IPS-18a (cell line): ENCODE results near the gene RMND5B.
"Not testable (repeated sequence)": the region's sequence is repeated elsewhere in the genome, so short reads cannot be mapped to it uniquely, and the experiment has no call there.

ENCODE experiments used
- H3K27ac ChIP-seq: one replicate; pipeline ENCODE4 v1.5.1; 2013; ENCODE audit warnings: low read length
- H3K27me3 ChIP-seq: one replicate; pipeline ENCODE4 v1.6.1; 2013; ENCODE audit warnings: mild to moderate bottlenecking, low read length; ENCODE audit not compliant: control insufficient read depth, insufficient read depth
- H3K36me3 ChIP-seq: one replicate; pipeline ENCODE4 v1.6.1; 2013; ENCODE audit warnings: low read depth, low read length; ENCODE audit not compliant: control insufficient read depth
- H3K4me1 ChIP-seq: one replicate; pipeline ENCODE4 v1.6.1; 2013; ENCODE audit warnings: low read depth, low read length; ENCODE audit not compliant: control insufficient read depth
- H3K4me3 ChIP-seq: one replicate; pipeline ENCODE4 v1.5.1; 2013; ENCODE audit warnings: low read length
- H3K9ac ChIP-seq: one replicate; pipeline ENCODE4 v1.6.1; 2013; ENCODE audit warnings: mild to moderate bottlenecking, low read length, moderate library complexity
- H3K9me3 ChIP-seq: one replicate; pipeline ENCODE4 v1.6.1; 2013; ENCODE audit warnings: low read depth, low read length; ENCODE audit not compliant: control insufficient read depth

RMND5B gene

DNA sequence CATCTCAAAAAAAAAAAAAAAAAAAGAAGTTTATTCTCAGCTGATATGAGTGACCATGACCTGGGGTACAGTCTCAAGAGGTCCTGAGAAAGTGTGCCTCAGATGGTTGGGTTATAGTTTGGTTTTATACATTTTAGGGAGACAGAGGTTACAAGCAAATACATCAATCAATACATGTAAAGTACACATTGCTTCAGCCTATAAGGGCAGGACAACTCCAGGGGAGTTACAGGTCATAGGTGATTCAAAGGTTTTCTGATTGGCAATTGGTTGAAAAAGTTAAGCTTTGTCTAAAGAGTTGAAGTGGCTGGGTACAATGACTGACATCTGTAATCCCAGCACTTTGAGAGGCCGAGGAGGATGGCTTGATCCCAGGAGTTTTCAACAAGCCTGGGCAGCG, 58.6 kb downstream of the RMND5B start:
- Histone ChIP-seq H3K9ac (no peak overlapping the region), H3K27ac (no peak overlapping the region), H3K4me1 (peaks cover 3% of the 10 kb centered on the region), H3K9me3 (no peaks in the 10 kb centered on the region), H3K27me3 (no peaks in the 10 kb centered on the region), H3K36me3 (no peaks in the 10 kb centered on the region), H3K4me3 (no peak overlapping the region)

DNA sequence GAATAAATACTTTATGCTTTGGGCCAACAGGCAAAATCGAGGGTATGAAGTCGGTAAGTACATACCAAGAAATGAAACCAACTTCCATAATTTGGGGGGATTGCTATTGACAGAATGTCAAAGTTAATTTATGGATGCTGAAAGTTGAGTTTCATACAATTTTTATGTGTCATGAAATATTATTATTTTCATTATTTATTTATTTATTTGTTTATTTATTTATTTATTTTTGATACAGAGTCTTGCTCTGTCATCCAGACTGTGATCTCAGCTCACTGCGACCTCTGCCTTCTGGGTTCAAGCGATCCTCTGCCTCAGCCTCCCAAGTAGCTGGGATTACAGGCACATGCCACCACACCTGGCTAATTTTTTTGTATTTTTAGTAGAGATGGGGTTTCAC, 60.8 kb downstream of the RMND5B start:
- Histone ChIP-seq H3K4me3 (no peak overlapping the region), H3K9me3 (no peaks in the 10 kb centered on the region), H3K27ac (no peak overlapping the region), H3K4me1 (peaks cover 10% of the 10 kb centered on the region), H3K36me3 (no peaks in the 10 kb centered on the region), H3K27me3 (no peaks in the 10 kb centered on the region), H3K9ac (no peak overlapping the region)

DNA sequence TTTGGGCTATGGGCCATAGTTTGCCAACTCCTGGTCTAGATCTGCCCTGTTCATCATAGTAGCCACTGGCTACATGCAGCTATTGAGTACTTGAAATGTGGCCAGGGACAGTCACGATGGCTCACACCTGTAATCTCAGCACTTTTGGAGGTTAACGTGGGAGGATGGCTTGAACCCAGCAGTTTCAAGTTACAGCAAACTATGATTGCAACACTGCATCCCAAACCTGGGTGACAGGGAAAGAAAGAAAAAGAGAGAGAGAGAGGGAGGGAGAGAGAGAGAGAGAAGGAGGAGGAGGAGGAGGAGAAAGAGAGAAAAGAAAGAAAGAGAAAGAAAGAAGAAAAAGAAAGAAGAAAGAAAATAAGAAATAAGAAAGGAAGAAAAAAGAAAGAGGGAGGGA, 61.4 kb downstream of the RMND5B start:
- Histone ChIP-seq H3K27ac (no peak overlapping the region), H3K9me3 (no peaks in the 10 kb centered on the region), H3K36me3 (no peaks in the 10 kb centered on the region), H3K27me3 (no peaks in the 10 kb centered on the region), H3K9ac (no peak overlapping the region), H3K4me1 (peaks cover 10% of the 10 kb centered on the region), H3K4me3 (no peak overlapping the region)

DNA sequence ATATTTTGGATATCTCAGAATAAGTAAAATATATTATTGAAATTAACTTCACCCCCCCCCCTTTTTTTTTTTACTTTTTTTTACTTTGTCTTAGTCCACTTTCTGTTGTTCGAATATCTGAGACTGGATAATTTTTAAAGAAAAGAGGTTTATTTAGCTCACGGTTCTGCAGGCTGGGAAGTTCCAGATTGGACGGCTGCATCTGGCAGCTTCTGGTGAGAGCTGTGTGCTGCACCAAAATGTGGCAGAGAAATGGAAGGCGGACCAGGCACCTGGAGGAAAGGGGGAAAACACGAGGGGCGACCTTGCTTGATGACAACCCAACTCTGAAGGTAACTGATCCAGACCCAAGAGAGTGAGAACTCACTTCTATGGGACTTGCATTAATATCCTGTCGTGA, 62.0 kb downstream of the RMND5B start:
- Histone ChIP-seq H3K9me3 (no peaks in the 10 kb centered on the region), H3K36me3 (no peaks in the 10 kb centered on the region), H3K4me3 (no peak overlapping the region), H3K9ac (no peak overlapping the region), H3K27me3 (no peaks in the 10 kb centered on the region), H3K27ac (no peak overlapping the region), H3K4me1 (peaks cover 10% of the 10 kb centered on the region)

DNA sequence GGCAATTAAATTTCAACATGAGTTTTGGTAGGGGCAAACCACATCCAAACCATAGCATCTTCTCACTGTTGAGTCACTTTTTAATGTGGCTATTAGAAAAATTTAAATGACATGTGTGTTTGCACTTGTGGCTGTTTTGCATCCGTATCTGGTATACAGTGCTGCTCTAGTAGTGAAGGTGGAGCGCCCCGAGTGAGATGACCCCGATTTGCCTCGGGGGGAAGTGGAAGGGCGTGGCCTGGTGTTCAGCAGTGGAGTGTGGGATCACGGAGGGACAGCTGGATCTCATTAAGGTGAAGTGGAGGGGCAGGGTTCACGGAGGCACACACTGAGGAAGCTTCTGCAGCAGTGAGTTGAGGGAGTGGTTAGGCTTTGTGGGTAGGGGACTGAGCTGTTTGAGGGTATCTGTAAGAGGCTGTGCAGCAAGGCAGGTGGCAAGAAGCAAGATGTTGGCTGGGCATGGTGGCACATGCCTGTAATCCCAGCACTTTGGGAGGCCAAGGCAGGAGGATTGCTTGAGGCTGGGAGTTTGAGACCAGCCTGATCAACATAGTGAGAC, 62.5 kb downstream of the RMND5B start:
- H3K9ac ChIP-seq = no peak overlapping the region
- H3K27me3 ChIP-seq = no peaks in the 10 kb centered on the region
- H3K4me1 ChIP-seq = peaks cover 10% of the 10 kb centered on the region
- H3K4me3 ChIP-seq = no peak overlapping the region
- no peak overlapping the region for H3K27ac ChIP-seq
- no peaks in the 10 kb centered on the region for H3K9me3 ChIP-seq
- no peaks in the 10 kb centered on the region for H3K36me3 ChIP-seq

DNA sequence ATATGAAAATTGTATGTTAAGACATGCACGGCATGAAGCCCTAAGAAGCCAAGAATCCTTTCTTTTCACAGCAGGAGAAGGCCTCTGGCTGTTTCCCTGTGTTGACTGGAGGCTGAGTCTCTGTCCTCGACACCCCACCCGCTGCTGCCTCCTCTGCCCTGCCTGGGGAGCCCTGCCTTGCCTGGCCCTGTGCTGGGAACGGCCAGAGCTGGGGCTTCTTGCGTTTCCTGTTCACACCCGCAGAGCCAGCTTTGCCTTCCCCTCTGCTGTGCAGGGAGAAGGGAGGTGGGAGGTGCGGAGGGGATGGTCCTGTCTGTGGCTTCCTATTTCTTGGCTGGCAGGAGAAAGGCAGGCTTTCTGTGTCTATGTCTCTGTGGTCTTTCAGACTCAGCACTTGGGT, 63.2 kb downstream of the RMND5B start:
- H3K4me1 ChIP-seq = peaks cover 10% of the 10 kb centered on the region
- H3K4me3 ChIP-seq = no peak overlapping the region
- H3K9ac ChIP-seq = no peak overlapping the region
- H3K27ac ChIP-seq = no peak overlapping the region
- no peaks in the 10 kb centered on the region for H3K36me3 ChIP-seq
- no peaks in the 10 kb centered on the region for H3K9me3 ChIP-seq
- no peaks in the 10 kb centered on the region for H3K27me3 ChIP-seq

DNA sequence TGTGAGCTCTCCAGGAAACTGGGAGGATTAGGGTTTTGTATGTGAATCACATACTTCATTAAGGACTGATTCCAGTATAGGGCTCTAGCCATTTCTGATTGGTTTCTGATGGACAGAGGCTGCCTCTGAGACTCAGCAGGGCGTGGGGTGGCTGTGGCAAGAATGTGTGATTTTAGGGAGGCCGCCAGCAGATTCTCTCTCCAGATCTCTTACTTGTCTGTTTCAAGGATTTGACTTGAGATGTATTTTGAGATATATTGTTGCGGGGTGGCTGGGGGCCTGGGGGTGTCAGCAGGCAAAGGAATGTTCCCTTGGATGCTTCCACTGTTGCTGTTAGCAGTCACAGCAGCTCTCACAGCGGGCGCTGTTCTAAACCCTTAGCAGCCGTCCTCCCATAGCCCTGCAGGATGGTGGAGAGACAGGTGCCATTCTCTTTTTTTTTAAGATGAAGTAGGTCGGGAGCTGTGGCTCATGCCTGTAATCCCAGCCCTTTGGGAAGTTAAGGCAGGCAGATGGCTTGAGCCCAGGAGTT, 65.5 kb downstream of the RMND5B start:
- Histone ChIP-seq H3K36me3 (no peaks in the 10 kb centered on the region), H3K4me1 (peaks cover 10% of the 10 kb centered on the region), H3K9ac (no peak overlapping the region), H3K4me3 (no peak overlapping the region), H3K27ac (no peak overlapping the region), H3K9me3 (no peaks in the 10 kb centered on the region), H3K27me3 (no peaks in the 10 kb centered on the region)

DNA sequence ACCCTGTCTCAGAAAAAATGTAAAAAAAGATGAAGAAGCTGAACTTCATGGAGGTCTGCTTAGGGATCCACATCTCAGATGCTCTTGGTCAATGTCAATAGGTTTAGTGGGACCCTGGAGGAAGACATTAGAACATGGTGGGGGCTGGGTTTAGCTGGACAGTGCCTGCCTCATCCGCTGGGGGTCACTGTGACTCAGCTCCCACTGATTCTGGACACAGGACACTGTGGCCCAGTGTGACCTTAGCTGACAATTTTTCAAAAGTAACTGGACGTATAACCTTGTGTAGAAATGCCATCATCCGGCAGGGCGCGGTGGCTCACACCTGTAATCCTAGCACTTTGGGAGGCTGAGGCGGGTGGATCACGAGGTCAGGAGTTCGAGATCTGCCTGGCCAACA, 66.2 kb downstream of the RMND5B start:
- Histone ChIP-seq H3K9me3 (no peaks in the 10 kb centered on the region), H3K27me3 (no peaks in the 10 kb centered on the region), H3K9ac (no peak overlapping the region), H3K4me1 (peaks cover 10% of the 10 kb centered on the region), H3K27ac (no peak overlapping the region), H3K4me3 (no peak overlapping the region), H3K36me3 (no peaks in the 10 kb centered on the region)

DNA sequence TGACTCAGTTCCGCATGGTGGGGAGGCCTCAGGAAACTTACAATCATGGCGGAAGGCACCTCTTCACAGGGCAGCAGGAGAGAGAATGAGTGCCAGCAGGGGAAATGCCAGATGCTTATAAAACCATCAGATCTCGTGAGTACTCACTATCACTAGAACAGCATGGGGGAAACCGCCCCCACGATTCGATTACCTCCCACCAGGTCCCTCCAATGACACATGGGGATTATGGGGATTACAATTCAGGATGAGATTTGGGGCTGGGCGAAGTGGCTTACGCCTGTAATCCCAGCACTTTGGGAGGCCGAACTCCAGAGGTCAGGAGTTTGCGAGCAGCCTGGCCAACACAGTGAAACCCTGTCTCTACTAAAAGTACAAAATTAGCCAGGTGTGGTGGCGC, 67.3 kb downstream of the RMND5B start:
- H3K27me3 ChIP-seq, H3K4me1 ChIP-seq, H3K36me3 ChIP-seq, H3K27ac ChIP-seq, H3K9ac ChIP-seq, H3K9me3 ChIP-seq, H3K4me3 ChIP-seq: not testable (repeated sequence)

DNA sequence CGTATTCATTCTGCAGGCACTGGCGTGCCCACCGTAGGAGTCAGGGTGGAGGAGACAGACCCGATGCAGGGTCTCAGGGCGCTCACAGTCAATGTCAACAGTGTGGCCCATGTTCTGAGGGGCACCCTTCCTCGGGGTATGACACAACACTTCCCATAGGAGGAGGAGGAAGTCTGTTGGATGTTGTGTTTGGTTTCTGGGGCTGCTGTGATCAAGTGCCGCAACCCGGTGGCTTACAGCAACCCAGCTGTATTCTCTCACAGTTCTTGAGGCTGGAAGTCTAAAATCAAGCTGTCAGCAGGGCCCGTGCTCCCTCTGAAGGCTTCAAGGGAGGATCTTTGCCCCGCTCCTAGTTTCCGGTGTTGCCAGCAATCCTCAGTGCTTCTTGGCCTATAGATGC, 67.9 kb downstream of the RMND5B start:
- no peaks in the 10 kb centered on the region for H3K36me3 ChIP-seq
- peaks cover 10% of the 10 kb centered on the region for H3K4me1 ChIP-seq
- H3K27ac ChIP-seq = no peak overlapping the region
- H3K27me3 ChIP-seq = no peaks in the 10 kb centered on the region
- H3K9me3 ChIP-seq = no peaks in the 10 kb centered on the region
- no peak overlapping the region for H3K9ac ChIP-seq
- H3K4me3 ChIP-seq = no peak overlapping the region

DNA sequence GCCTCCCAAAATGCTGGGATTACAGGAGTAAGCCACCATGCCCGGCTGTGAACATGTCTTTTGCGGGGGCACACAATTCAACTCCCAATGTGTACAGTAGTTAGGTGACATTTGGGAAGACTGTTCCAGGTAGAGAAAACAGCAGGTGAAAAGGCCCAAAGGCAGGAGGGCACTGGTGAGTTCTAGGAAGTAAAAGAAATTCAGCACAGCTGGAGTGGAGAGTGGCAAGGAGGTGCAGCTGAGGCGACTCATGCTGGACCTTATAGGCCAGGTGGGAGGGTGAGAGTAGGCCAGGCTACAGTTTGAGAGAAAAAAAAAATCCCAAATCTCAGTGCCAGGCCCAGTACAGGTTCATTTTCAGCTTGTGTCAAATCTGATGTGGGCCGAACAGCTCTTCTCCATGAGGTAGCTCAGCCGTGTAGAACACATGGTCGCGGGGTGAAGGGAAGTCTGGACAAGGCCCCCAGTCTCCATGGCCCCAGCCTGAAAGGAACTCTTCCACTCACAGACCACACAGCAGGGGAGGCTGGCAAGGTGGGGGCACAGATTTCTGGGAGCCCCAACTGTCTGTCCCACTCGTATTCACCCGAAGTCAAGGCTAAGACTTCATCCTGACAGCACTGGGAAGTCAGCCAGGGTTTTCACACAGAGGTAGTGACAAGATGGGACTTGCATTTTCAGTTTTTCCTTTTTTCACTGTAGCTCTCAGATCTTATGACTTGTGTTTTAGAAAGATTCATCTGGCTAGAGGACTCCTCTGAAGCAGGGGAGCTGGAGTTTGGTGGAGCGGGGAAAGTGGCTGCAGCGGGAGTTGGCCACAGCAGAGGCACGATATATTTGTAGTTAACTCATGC, 69.0 kb downstream of the RMND5B start:
- no peak overlapping the region for H3K27ac ChIP-seq
- H3K36me3 ChIP-seq = no peaks in the 10 kb centered on the region
- H3K9ac ChIP-seq = no peak overlapping the region
- peaks cover 5% of the 10 kb centered on the region for H3K4me1 ChIP-seq
- no peaks in the 10 kb centered on the region for H3K9me3 ChIP-seq
- H3K27me3 ChIP-seq = no peaks in the 10 kb centered on the region
- H3K4me3 ChIP-seq = no peak overlapping the region
